HG02588 (cell line): Measurements from ENCODE around the gene NANS.

ENCODE experiments used
- ATAC-seq: cut with Tn5 transposase; IDR thresholded peaks from one replicate; pipeline ENCODE4 v1.9.1; 2021; ENCODE audit warnings: mild to moderate bottlenecking, moderate library complexity; ENCODE audit not compliant: unreplicated experiment

The NANS gene

DNA sequence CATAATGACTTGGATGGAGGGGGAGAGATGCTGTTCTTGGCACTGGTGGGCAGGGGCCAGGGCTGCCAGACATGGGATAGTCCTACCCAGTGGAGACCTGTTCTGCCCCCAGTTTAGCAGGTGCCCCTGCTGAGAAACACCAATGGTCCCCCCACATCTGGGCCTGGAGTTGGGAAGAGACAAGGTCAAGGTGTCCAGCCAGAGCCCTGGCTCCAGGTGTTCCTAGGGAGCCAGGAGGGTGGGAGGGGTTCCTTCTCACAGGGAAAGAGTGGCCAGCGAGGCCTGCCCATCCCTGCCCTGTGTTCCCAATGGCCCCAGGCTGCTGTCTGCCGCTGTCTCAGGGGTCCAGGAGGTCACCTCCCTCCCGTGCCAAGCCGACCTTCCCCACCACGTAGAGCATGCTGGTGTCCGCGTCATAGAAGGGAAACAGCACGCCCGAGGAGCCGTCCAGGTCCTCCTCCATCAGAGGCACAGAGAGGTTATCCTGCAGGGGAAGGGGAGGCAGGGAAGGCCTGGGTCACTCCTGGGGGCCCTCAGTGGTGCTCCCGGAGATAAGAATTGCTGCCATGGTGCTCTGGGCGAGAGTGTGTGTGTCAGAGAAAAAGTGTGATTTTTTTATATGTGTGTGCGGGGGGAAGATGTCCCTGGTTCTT is 74.2 kb downstream of the NANS start:
- ATAC-seq, result no peak

DNA sequence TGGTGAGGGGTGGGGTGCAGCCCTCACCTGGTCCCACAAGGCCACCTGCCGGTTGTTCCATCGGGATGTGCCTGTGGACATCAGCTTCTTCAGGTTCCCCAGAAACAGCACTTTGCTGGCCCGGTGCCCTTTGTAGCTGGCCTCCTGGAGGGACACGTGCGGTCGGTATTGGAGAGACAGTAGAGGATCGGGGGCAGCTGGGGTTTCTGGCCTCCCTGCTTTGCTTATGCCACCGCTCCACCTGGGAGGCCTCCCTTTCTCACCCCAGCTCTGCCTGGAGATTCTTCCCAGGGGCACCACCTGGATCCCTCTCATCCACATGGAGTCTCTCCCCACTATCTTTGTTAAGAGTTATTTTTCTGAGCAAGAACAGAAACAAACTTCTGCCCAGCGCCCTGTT is 75.6 kb downstream of the NANS start:
- no peak for ATAC-seq
